ENCODE data around the gene COX19. TPM values are rescaled to one million over a fixed set of nuclear protein-coding genes. Genes with fewer than 3 reads are reported as not detected.
A peak's percentile ranks its signal among the peaks of the same experiment; 100 is the strongest.

COX19 gene, protein sequence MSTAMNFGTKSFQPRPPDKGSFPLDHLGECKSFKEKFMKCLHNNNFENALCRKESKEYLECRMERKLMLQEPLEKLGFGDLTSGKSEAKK
- total RNA-seq (2022) (24.8 and 25.6 TPM in 2 replicates), Bru-seq, nascent RNA (percentile 92 among the genes with signal in this experiment), BruChase-seq, experiment 1, labeled RNA remaining after a 2-hour chase (percentile 93 among the genes with signal in this experiment), BruChase-seq, experiment 2, labeled RNA remaining after a 6-hour chase (percentile 87 among the genes with signal in this experiment)
- long read RNA-seq, transcript COX19-201 (3 exons, 3,666 nt) = major isoform, 36 of 73 reads
- long read RNA-seq, partial matches to known transcripts = 28 of 73 reads
- long read RNA-seq, other reads (novel, unspliced or antisense) = 8 of 73 reads

DNA sequence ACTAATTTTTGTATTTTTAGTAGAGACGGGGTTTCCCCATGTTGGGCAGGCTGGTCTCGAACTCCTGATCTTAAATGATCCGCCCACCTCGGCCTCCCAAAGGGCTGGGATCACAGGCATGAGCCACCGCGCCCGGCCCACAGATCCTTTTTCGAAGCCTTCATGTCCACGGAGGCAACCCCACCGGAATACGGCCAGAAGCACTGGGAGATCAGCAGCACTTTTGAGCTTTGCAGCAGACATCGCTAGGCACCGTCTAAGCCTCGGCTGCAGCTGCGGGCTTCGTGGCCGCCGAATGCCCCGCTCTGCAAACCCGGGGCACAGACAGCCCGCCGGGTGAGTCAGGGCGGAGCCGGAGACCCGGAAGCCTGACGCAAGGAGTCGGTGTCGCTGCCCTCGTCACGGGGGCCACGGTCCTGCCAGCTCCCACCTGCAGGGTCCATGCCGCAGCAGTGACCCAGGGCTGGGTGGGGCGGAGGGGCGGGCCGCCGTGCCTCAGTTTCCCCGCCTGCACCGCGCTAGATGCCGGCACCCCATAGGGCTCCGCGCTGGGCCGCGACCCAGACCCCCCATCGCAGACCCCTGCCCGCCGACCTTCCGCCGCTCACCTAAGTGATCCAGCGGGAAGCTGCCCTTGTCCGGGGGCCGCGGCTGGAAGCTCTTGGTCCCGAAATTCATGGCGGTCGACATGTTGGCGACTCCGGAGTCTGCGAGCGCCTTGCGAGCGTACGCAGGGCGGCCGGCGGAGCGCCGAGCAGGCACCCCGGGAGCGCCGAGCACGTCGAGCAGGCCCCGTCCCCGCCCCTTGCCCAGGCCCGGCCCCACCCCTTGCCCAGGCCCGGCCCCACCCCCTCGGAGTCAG, at the start of gene COX19:
COX19 (minus strand) TSS at position 730 of the 862 bp plus-strand sequence; CDS start at position 690, 40 bp downstream.
- BruUV-seq (replicated peaks) = TSS peak; percentile 16
- Mint-ChIP-seq H3K4me3 (ENCODE audit: unreplicated experiment) (peak within 1 kb of the TSS; percentile 88), H3K4me1 (ENCODE audit: low read depth, unreplicated experiment) (peaks cover 11% of the 10 kb centered on the region), H3K27me3 (ENCODE audit: insufficient read depth, unreplicated experiment) (no peaks in the 10 kb centered on the region), H3K36me3 (ENCODE audit: insufficient read depth, unreplicated experiment) (peaks cover 56% of the 10 kb centered on the region), H3K9me3 (ENCODE audit: unreplicated experiment) (no peaks in the 10 kb centered on the region), H3K27ac (ENCODE audit: unreplicated experiment) (peak within 1 kb of the TSS; percentile 88)
- peak; percentile 90 to 94 for DNase-seq
- Histone ChIP-seq H3K4me1 (peaks cover 57% of the 10 kb centered on the region), H3K36me3 (ENCODE audit: control insufficient read depth, insufficient read depth, low read length) (0 out of 2 replicates have a peak, but pooled peaks cover 1% of the 10 kb centered on the region), H3K27me3 (replicated peaks; ENCODE audit: control insufficient read depth, insufficient read depth, low read length) (no peaks in the 10 kb centered on the region), H3K9me3 (no peaks in the 10 kb centered on the region), H3K4me3 (ENCODE audit: low read depth, low read length) (peak within 1 kb of the TSS; percentile 99)
- intact Hi-C loops (cut with micrococcal nuclease; ENCODE audit: unreplicated experiment) = loop anchor here (5.0 kb wide), 3 partner anchors 67 to 207 kb away; partner anchors contain the start of gene GPR146
- ChIA-PET POLR2A (interaction anchor here (0.6 to 1.6 kb wide), 9 partner anchors 8 to 460 kb away, joined by 3 to 12 read pairs (median 5); a partner anchor contains a TSS), CTCF (interaction anchor here (2.2 kb wide), 1 partner anchor 18 kb away, joined by 10 read pairs; no protein-coding TSS in a partner anchor)
- TF ChIP-seq, protein P1, sequence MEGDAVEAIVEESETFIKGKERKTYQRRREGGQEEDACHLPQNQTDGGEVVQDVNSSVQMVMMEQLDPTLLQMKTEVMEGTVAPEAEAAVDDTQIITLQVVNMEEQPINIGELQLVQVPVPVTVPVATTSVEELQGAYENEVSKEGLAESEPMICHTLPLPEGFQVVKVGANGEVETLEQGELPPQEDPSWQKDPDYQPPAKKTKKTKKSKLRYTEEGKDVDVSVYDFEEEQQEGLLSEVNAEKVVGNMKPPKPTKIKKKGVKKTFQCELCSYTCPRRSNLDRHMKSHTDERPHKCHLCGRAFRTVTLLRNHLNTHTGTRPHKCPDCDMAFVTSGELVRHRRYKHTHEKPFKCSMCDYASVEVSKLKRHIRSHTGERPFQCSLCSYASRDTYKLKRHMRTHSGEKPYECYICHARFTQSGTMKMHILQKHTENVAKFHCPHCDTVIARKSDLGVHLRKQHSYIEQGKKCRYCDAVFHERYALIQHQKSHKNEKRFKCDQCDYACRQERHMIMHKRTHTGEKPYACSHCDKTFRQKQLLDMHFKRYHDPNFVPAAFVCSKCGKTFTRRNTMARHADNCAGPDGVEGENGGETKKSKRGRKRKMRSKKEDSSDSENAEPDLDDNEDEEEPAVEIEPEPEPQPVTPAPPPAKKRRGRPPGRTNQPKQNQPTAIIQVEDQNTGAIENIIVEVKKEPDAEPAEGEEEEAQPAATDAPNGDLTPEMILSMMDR (IDR thresholded peaks at IDR 0.05; ENCODE audit: insufficient read depth in 1 of 2, low read depth in 1 of 2, low read length in 1 of 2, severe bottlenecking in 1 of 2, unreplicated experiment in 1 of 2) = no peak

DNA sequence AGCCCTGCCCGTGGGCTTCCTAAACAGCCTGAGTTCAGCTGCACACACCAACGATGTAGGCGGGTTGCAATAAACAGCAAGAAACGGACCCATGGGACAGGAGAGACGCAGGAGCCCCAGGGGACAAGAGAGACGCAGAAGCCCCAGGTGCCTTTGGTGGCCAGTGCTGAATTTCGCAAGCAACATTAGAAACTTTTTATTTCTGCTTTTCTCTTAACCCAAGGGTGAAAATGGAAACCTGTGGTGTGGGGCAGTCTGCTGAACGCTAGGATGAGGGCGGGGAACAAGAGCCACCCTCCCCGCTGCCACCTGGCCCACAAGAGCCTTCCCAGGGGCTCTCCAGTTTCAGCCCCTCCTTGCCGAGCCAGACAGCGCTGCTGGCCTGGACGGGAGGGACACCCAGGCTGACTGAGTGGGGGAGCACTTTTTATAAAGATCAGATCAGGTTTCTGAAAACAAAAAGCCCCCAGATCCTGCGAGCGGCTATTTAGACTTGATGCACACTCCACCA, 49.0 kb upstream of the COX19 start:
- Mint-ChIP-seq H3K36me3 (ENCODE audit: insufficient read depth, unreplicated experiment) (peaks cover 46% of the 10 kb centered on the region), H3K27me3 (ENCODE audit: insufficient read depth, unreplicated experiment) (no peaks in the 10 kb centered on the region), H3K9me3 (ENCODE audit: unreplicated experiment) (no peaks in the 10 kb centered on the region), H3K4me1 (ENCODE audit: low read depth, unreplicated experiment) (no peaks in the 10 kb centered on the region), H3K27ac (ENCODE audit: unreplicated experiment) (no peak overlapping the region), H3K4me3 (ENCODE audit: unreplicated experiment) (no peak overlapping the region)
- DNase-seq = no peak
- H3K36me3 ChIP-seq (ENCODE audit: control insufficient read depth, insufficient read depth, low read length) = peaks cover 7% of the 10 kb centered on the region
- intact Hi-C loops (cut with micrococcal nuclease; ENCODE audit: unreplicated experiment) = no loop called here
- POLR2A ChIA-PET = no interaction called here
- CTCF ChIA-PET = no interaction called here
- TF ChIP-seq, protein P1 (IDR thresholded peaks at IDR 0.05; ENCODE audit: insufficient read depth in 1 of 2, low read depth in 1 of 2, low read length in 1 of 2, severe bottlenecking in 1 of 2, unreplicated experiment in 1 of 2) = no peak
- BruUV-seq (replicated peaks) = no TSS peak
- H3K4me3 ChIP-seq (ENCODE audit: low read depth, low read length) = no peak overlapping the region
- H3K27me3 ChIP-seq (replicated peaks; ENCODE audit: control insufficient read depth, insufficient read depth, low read length) = no peaks in the 10 kb centered on the region
- no peaks in the 10 kb centered on the region for H3K9me3 ChIP-seq
- peaks cover 6% of the 10 kb centered on the region for H3K4me1 ChIP-seq

All from Caco-2 (cell line).